Activated CD8-positive, alpha-beta T cell treated with anti-CD3 and anti-CD28 coated beads for 36 hours (primary cell): ENCODE data around the gene DOK4. TPM values are rescaled to one million over a fixed set of nuclear protein-coding genes. Genes with fewer than 3 reads are reported as not detected.
A peak's percentile ranks its signal among the peaks of the same experiment; 100 is the strongest.

Experiments
- ATAC-seq: fragments of 200-7000 bp; cut with Tn5 transposase; one replicate; pipeline ENCODE4 v1.10.0; 2021; ENCODE audit warnings: mild to moderate bottlenecking, moderate library complexity
- CTCF ChIA-PET: fragments of 350-600 bp; sonication (Branson Sonifier 250); formaldehyde crosslinking; loops from one replicate; lab custom pipeline; 2021; ENCODE audit warnings: antibody characterized with exemption; lab: Charles Lee
- POLR2A ChIA-PET: fragments of 350-600 bp; sonication (Branson Sonifier 250); formaldehyde crosslinking; loops from one replicate; lab custom pipeline; 2021; ENCODE audit warnings: antibody characterized with exemption; lab: Charles Lee
- DNase-seq: peaks from one replicate; pipeline ENCODE4 v3.0.0-alpha.2; 2020
- H3K27ac Mint-ChIP-seq: one replicate; pipeline ENCODE4 v1.8.0; 2021; ENCODE audit warnings: mild to moderate bottlenecking, mixed read lengths
- H3K27me3 Mint-ChIP-seq: one replicate; pipeline ENCODE4 v1.8.0; 2021; ENCODE audit warnings: mixed read lengths
- H3K36me3 Mint-ChIP-seq: one replicate; pipeline ENCODE4 v1.8.0; 2021; ENCODE audit warnings: low read depth, mixed read lengths
- H3K4me1 Mint-ChIP-seq: one replicate; pipeline ENCODE4 v1.8.0; 2021; ENCODE audit warnings: low read depth, mixed read lengths
- H3K4me3 Mint-ChIP-seq: one replicate; pipeline ENCODE4 v1.8.0; 2021; ENCODE audit warnings: mild to moderate bottlenecking, moderate library complexity, mixed read lengths
- H3K9me3 Mint-ChIP-seq: one replicate; pipeline ENCODE4 v1.8.0; 2021; ENCODE audit warnings: mixed read lengths
- intact Hi-C: fragments of 100-400 bp; cut with micrococcal nuclease; formaldehyde crosslinking; loops from one replicate; pipeline ENCODE4 v1.10.0; 2022
- total RNA-seq, 2 experiments: library from RNA; stranded (reverse); gene quantifications; one replicate each; pipeline ENCODE4 v1.2.3, GENCODE V29; 2021
- TF ChIP-seq, protein P1 (sequence below): fragments of 200-600 bp; IDR thresholded peaks from one replicate; pipeline ENCODE4 v1.8.0; 2022; ENCODE audit warnings: antibody characterized with exemption, mild to moderate bottlenecking

DOK4 gene
- total RNA-seq, 2 experiments from 2014 or later = 4.6 to 5.1 TPM

DNA sequence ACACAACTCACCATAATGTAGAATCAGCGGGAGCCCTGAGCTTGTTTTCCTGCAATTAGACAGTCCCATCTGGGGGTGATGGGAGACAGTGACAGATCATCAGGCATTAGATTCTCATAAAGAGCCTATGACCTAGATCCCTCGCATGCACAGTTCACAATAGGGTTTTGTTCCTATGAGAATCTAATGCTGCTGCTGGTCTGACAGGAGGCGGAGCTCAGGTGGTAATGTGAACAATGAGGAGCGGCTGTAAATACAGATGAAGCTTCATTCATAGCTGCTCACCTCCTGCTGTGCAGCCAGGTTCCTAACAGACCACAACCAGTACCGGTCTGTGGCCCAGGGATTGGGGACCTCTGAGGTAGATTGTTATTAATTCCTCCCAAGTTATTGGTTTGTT, 2.9 kb upstream of the DOK4 start:
- CTCF ChIA-PET = interaction anchor here (0.6 to 8.6 kb wide), 3 partner anchors 30 to 106 kb away, joined by 3 to 60 read pairs (median 3); no protein-coding TSS in a partner anchor
- POLR2A ChIA-PET = interaction anchor here (1.1 to 1.6 kb wide), 3 partner anchors 11 to 29 kb away, joined by 3 to 4 read pairs (median 3); no protein-coding TSS in a partner anchor
- TF ChIP-seq, protein P1, sequence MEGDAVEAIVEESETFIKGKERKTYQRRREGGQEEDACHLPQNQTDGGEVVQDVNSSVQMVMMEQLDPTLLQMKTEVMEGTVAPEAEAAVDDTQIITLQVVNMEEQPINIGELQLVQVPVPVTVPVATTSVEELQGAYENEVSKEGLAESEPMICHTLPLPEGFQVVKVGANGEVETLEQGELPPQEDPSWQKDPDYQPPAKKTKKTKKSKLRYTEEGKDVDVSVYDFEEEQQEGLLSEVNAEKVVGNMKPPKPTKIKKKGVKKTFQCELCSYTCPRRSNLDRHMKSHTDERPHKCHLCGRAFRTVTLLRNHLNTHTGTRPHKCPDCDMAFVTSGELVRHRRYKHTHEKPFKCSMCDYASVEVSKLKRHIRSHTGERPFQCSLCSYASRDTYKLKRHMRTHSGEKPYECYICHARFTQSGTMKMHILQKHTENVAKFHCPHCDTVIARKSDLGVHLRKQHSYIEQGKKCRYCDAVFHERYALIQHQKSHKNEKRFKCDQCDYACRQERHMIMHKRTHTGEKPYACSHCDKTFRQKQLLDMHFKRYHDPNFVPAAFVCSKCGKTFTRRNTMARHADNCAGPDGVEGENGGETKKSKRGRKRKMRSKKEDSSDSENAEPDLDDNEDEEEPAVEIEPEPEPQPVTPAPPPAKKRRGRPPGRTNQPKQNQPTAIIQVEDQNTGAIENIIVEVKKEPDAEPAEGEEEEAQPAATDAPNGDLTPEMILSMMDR = no peak
- peaks cover 22% of the 10 kb centered on the region for H3K4me1 Mint-ChIP-seq
- H3K27ac Mint-ChIP-seq = no peak overlapping the region
- intact Hi-C loops = loop anchor here (5.0 kb wide), 1 partner anchor 48 kb away; the partner anchor contains the start of gene CCDC102A
- no peak for ATAC-seq
- no peak overlapping the region for H3K4me3 Mint-ChIP-seq
- H3K9me3 Mint-ChIP-seq = no peaks in the 10 kb centered on the region
- DNase-seq = no peak
- H3K36me3 Mint-ChIP-seq = no peaks in the 10 kb centered on the region
- no peaks in the 10 kb centered on the region for H3K27me3 Mint-ChIP-seq

DNA sequence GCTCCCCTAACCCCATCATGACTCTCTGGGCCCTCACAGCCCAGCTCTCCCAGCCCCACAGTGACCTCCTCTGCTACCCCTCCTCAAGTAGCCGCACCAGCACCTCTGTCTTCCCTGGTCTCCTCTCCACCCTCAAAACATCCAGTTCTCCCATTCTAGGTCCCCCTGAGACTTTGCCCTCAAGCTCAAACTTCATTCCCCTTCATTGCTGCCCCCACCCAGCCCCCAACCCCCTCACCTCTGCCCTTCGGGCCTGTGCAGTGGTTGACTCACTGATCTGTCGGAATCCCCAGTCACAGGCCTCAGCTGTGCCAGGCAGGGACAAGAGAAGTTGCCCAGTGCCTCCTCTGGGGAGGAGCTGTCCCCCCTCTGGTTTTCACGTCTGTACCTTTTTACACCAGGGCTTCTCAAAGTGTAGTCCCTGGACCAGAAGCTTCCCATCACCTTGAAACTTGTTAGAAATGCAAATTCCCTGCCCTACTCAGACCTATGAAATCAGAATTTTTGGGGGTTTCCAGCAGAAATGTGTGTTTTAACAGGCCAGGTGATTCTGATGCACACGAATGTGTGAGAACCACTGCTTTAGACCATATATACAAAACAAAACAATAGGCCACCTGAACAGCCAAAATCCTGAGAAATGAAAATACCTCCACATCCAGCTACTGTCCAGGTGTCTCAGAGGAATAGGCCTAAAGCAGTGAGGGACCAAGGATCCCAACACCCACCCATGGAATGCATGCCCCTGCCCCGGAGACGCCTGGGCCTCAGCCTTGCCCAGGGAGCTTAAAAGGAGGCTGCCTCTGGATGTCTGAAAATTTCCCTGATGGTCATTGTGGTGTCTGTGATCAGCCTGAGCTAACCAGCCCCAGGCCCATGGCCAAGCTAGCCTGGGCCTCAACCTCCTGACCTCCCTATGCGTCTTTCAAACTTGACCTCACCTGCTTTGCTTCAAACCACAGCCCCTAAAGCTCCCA, 853 bp upstream of the DOK4 start:
- POLR2A ChIA-PET = interaction anchor here (0.8 to 4.5 kb wide), 8 partner anchors 14 to 249 kb away, joined by 3 to 22 read pairs (median 3); partner anchors contain the start of genes CCDC102A, CIAPIN1, COQ9 and DRC7
- intact Hi-C loops = loop anchor here (5.0 kb wide), 1 partner anchor 50 kb away; the partner anchor contains the start of gene CCDC102A

GRCh38 chr16:57485091-57485915, 990 bp downstream of the DOK4 start:
- H3K4me1 Mint-ChIP-seq = peaks cover 22% of the 10 kb centered on the region
- H3K27ac Mint-ChIP-seq = peak overlapping the region; percentile 59
- intact Hi-C loops = loop anchor here (5.0 kb wide), 1 partner anchor 52 kb away; the partner anchor contains the start of gene CCDC102A
- no peak for ATAC-seq
- TF ChIP-seq, protein P1 = no peak
- H3K27me3 Mint-ChIP-seq = no peaks in the 10 kb centered on the region
- no peaks in the 10 kb centered on the region for H3K36me3 Mint-ChIP-seq
- no peaks in the 10 kb centered on the region for H3K9me3 Mint-ChIP-seq
- ChIA-PET POLR2A (interaction anchor here (0.6 to 7.5 kb wide), 9 partner anchors 9 to 524 kb away, joined by 3 to 47 read pairs (median 3); partner anchors contain the start of genes CCDC102A, CIAPIN1, COQ9 and POLR2C), CTCF (interaction anchor here (0.8 to 8.6 kb wide), 7 partner anchors 9 to 67 kb away, joined by 3 to 60 read pairs (median 4); partner anchors contain the start of gene POLR2C)
- H3K4me3 Mint-ChIP-seq = peak overlapping the region; percentile 76
- DNase-seq = no peak

More for the DNA sequence above, 853 bp upstream of the DOK4 start:
- H3K9me3 Mint-ChIP-seq = no peaks in the 10 kb centered on the region
- no peaks in the 10 kb centered on the region for H3K36me3 Mint-ChIP-seq
- CTCF ChIA-PET = interaction anchor here (0.9 to 8.6 kb wide), 12 partner anchors 11 to 162 kb away, joined by 3 to 60 read pairs (median 4); partner anchors contain the start of genes CCDC102A and POLR2C
- TF ChIP-seq, protein P1 = no peak
- ATAC-seq (no peak), DNase-seq (no peak)
- peak overlapping the region; percentile 79 for H3K27ac Mint-ChIP-seq
- peaks cover 22% of the 10 kb centered on the region for H3K4me1 Mint-ChIP-seq
- H3K27me3 Mint-ChIP-seq = no peaks in the 10 kb centered on the region
- H3K4me3 Mint-ChIP-seq = peak overlapping the region; percentile 72

GRCh38 chr16:57484515-57485005, 1.7 kb downstream of the DOK4 start:
- Mint-ChIP-seq H3K4me1 (peaks cover 22% of the 10 kb centered on the region), H3K4me3 (no peak overlapping the region), H3K36me3 (no peaks in the 10 kb centered on the region), H3K27ac (no peak overlapping the region), H3K27me3 (no peaks in the 10 kb centered on the region), H3K9me3 (no peaks in the 10 kb centered on the region)
- CTCF ChIA-PET = interaction anchor here (4.9 to 8.6 kb wide), 2 partner anchors 10 to 34 kb away, joined by 20 to 60 read pairs; no protein-coding TSS in a partner anchor
- POLR2A ChIA-PET = interaction anchor here (0.7 to 7.5 kb wide), 6 partner anchors 8 to 250 kb away, joined by 3 to 47 read pairs (median 4); partner anchors contain the start of genes CCDC102A and POLR2C
- ATAC-seq (no peak), DNase-seq (no peak)
- intact Hi-C loops = loop anchor here (5.0 kb wide), 1 partner anchor 53 kb away; the partner anchor contains the start of gene CCDC102A
- TF ChIP-seq, protein P1 = no peak
